Thoracic aorta (tissue), 2 donors: ENCODE measurements around the gene NDUFA6. TPM values are rescaled to one million over a fixed set of nuclear protein-coding genes. Genes with fewer than 3 reads are reported as not detected.
"Not testable (repeated sequence)": the region's sequence is repeated elsewhere in the genome, so short reads cannot be mapped to it uniquely, and the experiment has no call there.

Experiments used
- ATAC-seq: fragments of 150-250 bp; one replicate; pipeline ENCODE4 v1.8.0; 2017; ENCODE audit warnings: low read depth; ENCODE audit not compliant: insufficient number of reproducible peaks, low FRiP score
- DNase-seq: peaks from one replicate; pipeline ENCODE4 v3.0.0-alpha.2; 2020; ENCODE audit warnings: low spot score
- H3K27ac ChIP-seq, 2 donors: fragments of 200-600 bp; sonication (generic); 1 replicate in 1 of 2; 2 replicates in 1 of 2; pipeline ENCODE4 v1.5.1; 2016; ENCODE audit warnings: mild to moderate bottlenecking in 2 of 2, moderate library complexity in 2 of 2
- H3K27me3 ChIP-seq: fragments of 200-600 bp; sonication (generic); replicated peaks from 2 replicates; pipeline ENCODE4 v1.6.0; 2016; ENCODE audit warnings: mild to moderate bottlenecking; ENCODE audit not compliant: insufficient read depth
- H3K36me3 ChIP-seq: fragments of 200-600 bp; sonication (generic); one replicate; pipeline ENCODE4 v1.5.1; 2016
- H3K4me1 ChIP-seq, 2 donors: fragments of 200-600 bp; sonication (generic); 1 replicate in 1 of 2; 2 replicates in 1 of 2; pipeline versions ENCODE4 v1.5.1 to v1.6.0; 2016; ENCODE audit warnings: low read depth in 2 of 2, mild to moderate bottlenecking in 1 of 2; ENCODE audit not compliant: control insufficient read depth in 1 of 2
- H3K4me3 ChIP-seq: fragments of 200-600 bp; sonication (generic); 2 replicates; pipeline ENCODE4 v1.5.1; 2016; ENCODE audit warnings: mild to moderate bottlenecking
- H3K9me3 ChIP-seq: fragments of 200-600 bp; sonication (generic); 2 replicates; pipeline ENCODE4 v1.5.1; 2016
- CTCF ChIP-seq: fragments of 200-600 bp; sonication (generic); IDR thresholded peaks from one replicate; pipeline ENCODE4 v1.5.1; 2019; ENCODE audit warnings: antibody characterized with exemption
- total RNA-seq, 2 donors: library from RNA; depleted of rRNA; stranded (reverse); fragments of >200 nt; gene quantifications; one replicate each; pipeline versions ENCODE4 v1.1.0 to v1.2.3, GENCODE V29; 2016

The NDUFA6 gene
- total RNA-seq, 2 donors from 2014 or later = 21.3 to 27.0 TPM

DNA sequence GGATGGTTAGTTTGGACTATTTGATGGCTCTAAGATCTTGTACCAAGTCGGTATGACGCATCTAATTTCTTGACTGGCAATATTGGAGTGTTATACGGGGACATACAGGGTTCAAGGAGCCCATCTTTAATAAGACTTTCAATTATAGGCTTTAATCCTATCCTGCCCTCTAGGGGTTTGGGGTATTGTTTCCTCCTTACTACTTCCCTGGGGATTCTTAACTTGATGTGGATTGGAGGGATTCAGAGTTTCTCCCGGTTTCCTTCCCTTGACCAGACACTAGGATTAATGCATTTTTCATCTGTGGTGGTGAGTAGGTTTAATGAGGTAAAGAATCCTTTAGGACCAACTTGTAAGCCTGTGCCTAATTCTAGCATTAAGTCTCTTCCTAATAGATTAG, 21.2 kb upstream of the NDUFA6 start:
- H3K27me3 ChIP-seq = no peaks in the 10 kb centered on the region
- no peak overlapping the region for H3K27ac ChIP-seq
- ATAC-seq (no peak), DNase-seq (no peak)
- no peaks in the 10 kb centered on the region for H3K4me1 ChIP-seq
- TF ChIP-seq CTCF = no peak
- no peaks in the 10 kb centered on the region for H3K36me3 ChIP-seq
- no peak overlapping the region for H3K4me3 ChIP-seq
- peaks cover 11% of the 10 kb centered on the region for H3K9me3 ChIP-seq

DNA sequence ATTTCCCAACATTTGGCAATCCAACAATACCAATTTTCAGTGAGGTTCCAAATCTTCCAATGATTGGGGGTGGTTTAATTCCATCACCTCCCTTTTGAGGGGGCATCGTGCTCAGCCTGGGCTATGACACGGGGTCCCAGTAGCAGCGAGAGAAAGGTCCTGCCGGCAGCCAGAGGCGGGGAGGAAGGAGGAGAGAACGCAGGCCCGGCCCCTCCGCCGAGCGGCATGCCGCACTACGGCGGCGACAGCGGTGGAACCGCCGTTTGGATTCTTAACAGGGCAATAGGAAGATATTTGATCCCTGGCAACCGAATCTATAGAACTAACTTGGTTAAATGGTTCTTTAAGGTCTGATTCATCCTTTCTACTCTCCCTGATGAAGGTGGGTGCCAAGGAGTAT, 18.3 kb upstream of the NDUFA6 start:
- no peak for TF ChIP-seq CTCF
- Histone ChIP-seq H3K4me1 (no peaks in the 10 kb centered on the region), H3K36me3 (no peaks in the 10 kb centered on the region), H3K27me3 (no peaks in the 10 kb centered on the region), H3K27ac (no peak overlapping the region), H3K4me3 (no peak overlapping the region), H3K9me3 (peaks cover 10% of the 10 kb centered on the region)
- DNase-seq (no peak), ATAC-seq (no peak)

GRCh38 chr22:42104332-42104860, 13.8 kb upstream of the NDUFA6 start:
- not testable (repeated sequence) for H3K27me3 ChIP-seq, DNase-seq, H3K36me3 ChIP-seq, H3K27ac ChIP-seq, H3K4me1 ChIP-seq, H3K4me3 ChIP-seq, ATAC-seq
- H3K9me3 ChIP-seq = peaks cover 30% of the 10 kb centered on the region

DNA sequence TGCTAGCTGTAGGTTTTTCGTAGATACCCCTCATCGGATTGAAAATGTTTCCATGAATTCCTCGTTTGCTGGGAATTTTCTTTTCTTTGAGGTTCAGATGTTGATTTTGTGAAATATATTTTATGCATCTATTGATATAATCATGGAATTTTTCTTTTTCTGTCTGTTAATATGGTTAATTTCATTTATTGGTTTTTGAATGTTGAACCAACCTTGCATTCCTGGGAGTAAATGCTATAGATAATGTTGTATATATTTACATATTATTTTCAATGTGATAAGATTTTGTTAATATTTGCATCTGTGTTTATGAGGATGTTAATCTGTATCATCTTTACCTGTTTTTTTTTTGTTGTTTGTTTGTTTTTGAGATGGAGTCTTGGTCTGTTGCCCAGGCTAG, 10.6 kb upstream of the NDUFA6 start:
- ATAC-seq = no peak

DNA sequence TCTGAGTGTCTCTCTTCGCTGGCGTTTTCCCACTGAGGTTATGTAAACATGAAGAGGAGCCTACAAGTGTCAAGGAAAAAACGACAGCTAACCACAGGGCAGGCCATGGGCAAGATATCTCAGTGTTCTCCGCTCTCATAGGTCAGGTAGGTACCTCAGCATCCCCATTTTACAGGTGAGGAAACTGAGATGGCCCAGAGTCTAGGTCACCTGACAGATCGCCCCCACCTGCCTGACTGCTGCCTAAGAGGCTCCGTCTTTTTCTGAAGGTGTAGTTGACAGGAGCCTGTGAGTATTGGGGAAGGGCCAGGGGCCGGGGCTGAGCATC, 847 bp upstream of the NDUFA6 start:
- no peak for DNase-seq
- Histone ChIP-seq H3K27ac (peak overlapping the region; percentile 86 to 91), H3K36me3 (peaks cover 6% of the 10 kb centered on the region), H3K27me3 (no peaks in the 10 kb centered on the region), H3K4me3 (peak overlapping the region; percentile 83), H3K9me3 (no peaks in the 10 kb centered on the region), H3K4me1 (peaks cover 9 to 27% of the 10 kb centered on the region in 2 donors)
- TF ChIP-seq CTCF = no peak
- no peak for ATAC-seq

More for the DNA sequence above, 10.6 kb upstream of the NDUFA6 start:
- Histone ChIP-seq H3K4me3 (no peak overlapping the region), H3K4me1 (no peaks in the 10 kb centered on the region), H3K27ac (no peak overlapping the region), H3K9me3 (peaks cover 30% of the 10 kb centered on the region), H3K27me3 (no peaks in the 10 kb centered on the region), H3K36me3 (no peaks in the 10 kb centered on the region)
- TF ChIP-seq CTCF = no peak
- no peak for DNase-seq

- Histone ChIP-seq H3K4me1 (peaks cover 5 to 25% of the 10 kb centered on the region in 2 donors), H3K9me3 (no peaks in the 10 kb centered on the region), H3K4me3 (no peak overlapping the region), H3K27ac (no peak overlapping the region), H3K27me3 (no peaks in the 10 kb centered on the region), H3K36me3 (peaks cover 37% of the 10 kb centered on the region)
- TF ChIP-seq CTCF = no peak
- no peak for DNase-seq
- no peak for ATAC-seq
These were observed 4.5 kb downstream of the NDUFA6 start for GRCh38 chr22:42086051-42086450.
